ENCODE measurements around the gene CLIP2.
"Not testable (repeated sequence)": the region's sequence is repeated elsewhere in the genome, so short reads cannot be mapped to it uniquely, and the experiment has no call there.

Gene CLIP2

GRCh38 chr7:74350751-74351150 is 61.5 kb downstream of the CLIP2 start:
- H3K27ac ChIP-seq (ENCODE audit: insufficient read depth, low read depth, low read length, poor library complexity, severe bottlenecking): no peak overlapping the region
- H3K4me3 ChIP-seq (ENCODE audit: insufficient read depth, low read depth, low read length): no peak overlapping the region
- no peaks in the 10 kb centered on the region for H3K9me3 ChIP-seq (ENCODE audit: control insufficient read depth, low read length)
- no peaks in the 10 kb centered on the region for H3K27me3 ChIP-seq (ENCODE audit: control insufficient read depth, insufficient read depth, low read length, poor library complexity, severe bottlenecking)
- WGBS, 2 experiments: 88 to 96% methylated on average over 1 of the region's 1 CpG
- H3K4me1 ChIP-seq (ENCODE audit: control insufficient read depth, insufficient read depth, low read length): no peaks in the 10 kb centered on the region
- H3K36me3 ChIP-seq (ENCODE audit: control insufficient read depth, insufficient read depth, low read length): no peaks in the 10 kb centered on the region

- 95% methylated on average over 3 of the region's 3 CpGs for WGBS, 2 experiments
- H3K4me3 ChIP-seq (ENCODE audit: insufficient read depth, low read depth, low read length): no peak overlapping the region
- H3K9me3 ChIP-seq (ENCODE audit: control insufficient read depth, low read length): no peaks in the 10 kb centered on the region
- no peaks in the 10 kb centered on the region for H3K27me3 ChIP-seq (ENCODE audit: control insufficient read depth, insufficient read depth, low read length, poor library complexity, severe bottlenecking)
- H3K4me1 ChIP-seq (ENCODE audit: control insufficient read depth, insufficient read depth, low read length): no peaks in the 10 kb centered on the region
- no peak overlapping the region for H3K27ac ChIP-seq (ENCODE audit: insufficient read depth, low read depth, low read length, poor library complexity, severe bottlenecking)
- H3K36me3 ChIP-seq (ENCODE audit: control insufficient read depth, insufficient read depth, low read length): no peaks in the 10 kb centered on the region
Observed at GRCh38 chr7:74351836-74352235, 62.6 kb downstream of the CLIP2 start.

- H3K27me3 ChIP-seq (ENCODE audit: control insufficient read depth, insufficient read depth, low read length, poor library complexity, severe bottlenecking); H3K4me3 ChIP-seq (ENCODE audit: insufficient read depth, low read depth, low read length); H3K36me3 ChIP-seq (ENCODE audit: control insufficient read depth, insufficient read depth, low read length); H3K4me1 ChIP-seq (ENCODE audit: control insufficient read depth, insufficient read depth, low read length); H3K27ac ChIP-seq (ENCODE audit: insufficient read depth, low read depth, low read length, poor library complexity, severe bottlenecking); H3K9me3 ChIP-seq (ENCODE audit: control insufficient read depth, low read length): not testable (repeated sequence)
- WGBS, 2 experiments: 67 to 72% methylated on average over 4 of the region's 4 CpGs
Observed at GRCh38 chr7:74352551-74353138, 63.4 kb downstream of the CLIP2 start.

- 90 to 96% methylated on average over 5 to 6 of the region's 6 CpGs for WGBS, 2 experiments
- no peaks in the 10 kb centered on the region for H3K36me3 ChIP-seq (ENCODE audit: control insufficient read depth, insufficient read depth, low read length)
- H3K4me3 ChIP-seq (ENCODE audit: insufficient read depth, low read depth, low read length): no peak overlapping the region
- H3K27ac ChIP-seq (ENCODE audit: insufficient read depth, low read depth, low read length, poor library complexity, severe bottlenecking): no peak overlapping the region
- no peaks in the 10 kb centered on the region for H3K4me1 ChIP-seq (ENCODE audit: control insufficient read depth, insufficient read depth, low read length)
- no peaks in the 10 kb centered on the region for H3K27me3 ChIP-seq (ENCODE audit: control insufficient read depth, insufficient read depth, low read length, poor library complexity, severe bottlenecking)
- no peaks in the 10 kb centered on the region for H3K9me3 ChIP-seq (ENCODE audit: control insufficient read depth, low read length)
Observed at GRCh38 chr7:74354009-74354408, 64.8 kb downstream of the CLIP2 start.

- Histone ChIP-seq H3K4me1 (ENCODE audit: control insufficient read depth, insufficient read depth, low read length) (no peaks in the 10 kb centered on the region), H3K27ac (ENCODE audit: insufficient read depth, low read depth, low read length, poor library complexity, severe bottlenecking) (no peak overlapping the region), H3K9me3 (ENCODE audit: control insufficient read depth, low read length) (no peaks in the 10 kb centered on the region), H3K27me3 (ENCODE audit: control insufficient read depth, insufficient read depth, low read length, poor library complexity, severe bottlenecking) (no peaks in the 10 kb centered on the region), H3K36me3 (ENCODE audit: control insufficient read depth, insufficient read depth, low read length) (no peaks in the 10 kb centered on the region), H3K4me3 (ENCODE audit: insufficient read depth, low read depth, low read length) (no peak overlapping the region)
- WGBS, 2 experiments: 92 to 93% methylated on average over 4 of the region's 4 CpGs
Observed at GRCh38 chr7:74355091-74355490, 65.9 kb downstream of the CLIP2 start.

- H3K4me1 ChIP-seq (ENCODE audit: control insufficient read depth, insufficient read depth, low read length): no peaks in the 10 kb centered on the region
- 92% methylated on average over 10 of the region's 10 CpGs for WGBS, 2 experiments
- no peaks in the 10 kb centered on the region for H3K36me3 ChIP-seq (ENCODE audit: control insufficient read depth, insufficient read depth, low read length)
- no peaks in the 10 kb centered on the region for H3K9me3 ChIP-seq (ENCODE audit: control insufficient read depth, low read length)
- H3K27me3 ChIP-seq (ENCODE audit: control insufficient read depth, insufficient read depth, low read length, poor library complexity, severe bottlenecking): no peaks in the 10 kb centered on the region
- H3K4me3 ChIP-seq (ENCODE audit: insufficient read depth, low read depth, low read length): no peak overlapping the region
- no peak overlapping the region for H3K27ac ChIP-seq (ENCODE audit: insufficient read depth, low read depth, low read length, poor library complexity, severe bottlenecking)
Observed at GRCh38 chr7:74356589-74357315, 67.5 kb downstream of the CLIP2 start.

- no peaks in the 10 kb centered on the region for H3K36me3 ChIP-seq (ENCODE audit: control insufficient read depth, insufficient read depth, low read length)
- no peak overlapping the region for H3K4me3 ChIP-seq (ENCODE audit: insufficient read depth, low read depth, low read length)
- no peaks in the 10 kb centered on the region for H3K4me1 ChIP-seq (ENCODE audit: control insufficient read depth, insufficient read depth, low read length)
- WGBS, 2 experiments: 97 to 98% methylated on average over 11 of the region's 11 CpGs
- H3K27me3 ChIP-seq (ENCODE audit: control insufficient read depth, insufficient read depth, low read length, poor library complexity, severe bottlenecking): no peaks in the 10 kb centered on the region
- no peak overlapping the region for H3K27ac ChIP-seq (ENCODE audit: insufficient read depth, low read depth, low read length, poor library complexity, severe bottlenecking)
- H3K9me3 ChIP-seq (ENCODE audit: control insufficient read depth, low read length): no peaks in the 10 kb centered on the region
Observed at GRCh38 chr7:74360008-74360407, 70.8 kb downstream of the CLIP2 start.

GRCh38 chr7:74362266-74362665 is 73.1 kb downstream of the CLIP2 start:
- Histone ChIP-seq H3K4me3 (ENCODE audit: insufficient read depth, low read depth, low read length) (no peak overlapping the region), H3K4me1 (ENCODE audit: control insufficient read depth, insufficient read depth, low read length) (no peaks in the 10 kb centered on the region), H3K27me3 (ENCODE audit: control insufficient read depth, insufficient read depth, low read length, poor library complexity, severe bottlenecking) (no peaks in the 10 kb centered on the region), H3K27ac (ENCODE audit: insufficient read depth, low read depth, low read length, poor library complexity, severe bottlenecking) (no peak overlapping the region), H3K36me3 (ENCODE audit: control insufficient read depth, insufficient read depth, low read length) (no peaks in the 10 kb centered on the region), H3K9me3 (ENCODE audit: control insufficient read depth, low read length) (no peaks in the 10 kb centered on the region)
- 96% methylated on average over 6 of the region's 6 CpGs for WGBS, 2 experiments

GRCh38 chr7:74364061-74364460 is 74.9 kb downstream of the CLIP2 start:
- H3K27ac ChIP-seq (ENCODE audit: insufficient read depth, low read depth, low read length, poor library complexity, severe bottlenecking): no peak overlapping the region
- H3K27me3 ChIP-seq (ENCODE audit: control insufficient read depth, insufficient read depth, low read length, poor library complexity, severe bottlenecking): no peaks in the 10 kb centered on the region
- WGBS, 2 experiments: 69 to 71% methylated on average over 7 of the region's 7 CpGs
- no peaks in the 10 kb centered on the region for H3K9me3 ChIP-seq (ENCODE audit: control insufficient read depth, low read length)
- no peak overlapping the region for H3K4me3 ChIP-seq (ENCODE audit: insufficient read depth, low read depth, low read length)
- no peaks in the 10 kb centered on the region for H3K4me1 ChIP-seq (ENCODE audit: control insufficient read depth, insufficient read depth, low read length)
- no peaks in the 10 kb centered on the region for H3K36me3 ChIP-seq (ENCODE audit: control insufficient read depth, insufficient read depth, low read length)

GRCh38 chr7:74365322-74366022 is 76.3 kb downstream of the CLIP2 start:
- no peak overlapping the region for H3K4me3 ChIP-seq (ENCODE audit: insufficient read depth, low read depth, low read length)
- no peaks in the 10 kb centered on the region for H3K4me1 ChIP-seq (ENCODE audit: control insufficient read depth, insufficient read depth, low read length)
- H3K27me3 ChIP-seq (ENCODE audit: control insufficient read depth, insufficient read depth, low read length, poor library complexity, severe bottlenecking): no peaks in the 10 kb centered on the region
- 28 to 30% methylated on average over 10 of the region's 10 CpGs for WGBS, 2 experiments
- no peak overlapping the region for H3K27ac ChIP-seq (ENCODE audit: insufficient read depth, low read depth, low read length, poor library complexity, severe bottlenecking)
- H3K36me3 ChIP-seq (ENCODE audit: control insufficient read depth, insufficient read depth, low read length): no peaks in the 10 kb centered on the region
- H3K9me3 ChIP-seq (ENCODE audit: control insufficient read depth, low read length): no peaks in the 10 kb centered on the region

Measured in ectodermal cell (in vitro differentiated cells).